Upper lobe of right lung (tissue), 1 donor: Measurements from ENCODE around the gene KANSL1. TPM values are rescaled to one million over a fixed set of nuclear protein-coding genes. Genes with fewer than 3 reads are reported as not detected.
A peak's percentile ranks its signal among the peaks of the same experiment; 100 is the strongest.

ENCODE experiments used
- ATAC-seq: fragments of 200-7000 bp; cut with Tn5 transposase; one replicate; pipeline ENCODE4 v1.9.1; 2020; ENCODE audit warnings: mild to moderate bottlenecking, moderate library complexity
- DNase-seq: peaks from one replicate; pipeline ENCODE4 v3.0.0-alpha.2; 2020
- H3K27ac ChIP-seq: fragments of 200-600 bp; one replicate; pipeline ENCODE4 v1.8.0; 2022
- H3K27me3 ChIP-seq: fragments of 200-600 bp; one replicate; pipeline ENCODE4 v1.8.0; 2022; ENCODE audit warnings: mild to moderate bottlenecking
- H3K36me3 ChIP-seq: fragments of 200-600 bp; one replicate; pipeline ENCODE4 v1.8.0; 2022
- H3K4me1 ChIP-seq: fragments of 200-600 bp; one replicate; pipeline ENCODE4 v1.8.0; 2022
- H3K4me3 ChIP-seq: fragments of 200-600 bp; one replicate; pipeline ENCODE4 v1.8.0; 2022; ENCODE audit warnings: mild to moderate bottlenecking
- H3K9me3 ChIP-seq: fragments of 200-600 bp; one replicate; pipeline ENCODE4 v1.8.0; 2022
- intact Hi-C: fragments of 100-400 bp; cut with DNase I; formaldehyde crosslinking; loops from one replicate; pipeline ENCODE4 v1.11.0; 2022
- total RNA-seq: library from RNA; stranded (reverse); fragmentation: NEBNext Ultra II Directional; extraction: Animal tissue kit (Norgen Biotek cat#: 25700); gene quantifications from one replicate; pipeline ENCODE4 v1.2.1, GENCODE V29; 2021
- TF ChIP-seq, protein P1 (sequence below): fragments of 200-600 bp; IDR thresholded peaks from one replicate; pipeline ENCODE4 v1.8.0; 2022; ENCODE audit warnings: antibody characterized with exemption
- donor health status: DM: no; HTN: yes; CAD: no; lungs with severe emphysema.

KANSL1 gene
- total RNA-seq, 1 donor from 2014 or later, result 69.8 TPM

DNA sequence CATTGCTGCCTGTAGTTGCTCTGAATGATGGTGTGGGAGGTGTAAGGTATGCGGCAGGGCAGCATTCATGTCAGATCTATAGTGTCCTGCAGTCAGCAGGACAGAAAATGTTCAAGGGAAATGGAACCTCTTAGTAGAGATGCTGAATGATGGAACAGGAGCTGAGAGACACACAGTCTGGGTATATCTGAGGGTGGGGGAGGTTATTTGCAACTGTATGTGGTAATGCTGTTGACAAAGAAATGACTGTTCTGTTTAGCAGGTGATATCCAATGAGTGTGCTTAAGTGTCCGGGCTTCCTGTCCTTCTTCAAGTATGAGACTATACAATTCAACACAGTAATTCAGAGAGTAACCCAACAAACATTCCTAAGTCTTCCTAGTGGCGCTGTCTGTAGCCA lies 147.6 kb downstream of the KANSL1 start:
- no peaks in the 10 kb centered on the region for H3K9me3 ChIP-seq
- peaks cover 20% of the 10 kb centered on the region for H3K4me1 ChIP-seq
- ATAC-seq (no peak), DNase-seq (no peak)
- intact Hi-C loops, result loop anchor here (10.0 kb wide), 1 partner anchor 149 kb away; the partner anchor contains the start of gene KANSL1
- no peaks in the 10 kb centered on the region for H3K27me3 ChIP-seq
- no peak overlapping the region for H3K27ac ChIP-seq
- TF ChIP-seq, protein P1, sequence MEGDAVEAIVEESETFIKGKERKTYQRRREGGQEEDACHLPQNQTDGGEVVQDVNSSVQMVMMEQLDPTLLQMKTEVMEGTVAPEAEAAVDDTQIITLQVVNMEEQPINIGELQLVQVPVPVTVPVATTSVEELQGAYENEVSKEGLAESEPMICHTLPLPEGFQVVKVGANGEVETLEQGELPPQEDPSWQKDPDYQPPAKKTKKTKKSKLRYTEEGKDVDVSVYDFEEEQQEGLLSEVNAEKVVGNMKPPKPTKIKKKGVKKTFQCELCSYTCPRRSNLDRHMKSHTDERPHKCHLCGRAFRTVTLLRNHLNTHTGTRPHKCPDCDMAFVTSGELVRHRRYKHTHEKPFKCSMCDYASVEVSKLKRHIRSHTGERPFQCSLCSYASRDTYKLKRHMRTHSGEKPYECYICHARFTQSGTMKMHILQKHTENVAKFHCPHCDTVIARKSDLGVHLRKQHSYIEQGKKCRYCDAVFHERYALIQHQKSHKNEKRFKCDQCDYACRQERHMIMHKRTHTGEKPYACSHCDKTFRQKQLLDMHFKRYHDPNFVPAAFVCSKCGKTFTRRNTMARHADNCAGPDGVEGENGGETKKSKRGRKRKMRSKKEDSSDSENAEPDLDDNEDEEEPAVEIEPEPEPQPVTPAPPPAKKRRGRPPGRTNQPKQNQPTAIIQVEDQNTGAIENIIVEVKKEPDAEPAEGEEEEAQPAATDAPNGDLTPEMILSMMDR, result no peak
- H3K36me3 ChIP-seq, result peaks cover 73% of the 10 kb centered on the region
- no peak overlapping the region for H3K4me3 ChIP-seq

DNA sequence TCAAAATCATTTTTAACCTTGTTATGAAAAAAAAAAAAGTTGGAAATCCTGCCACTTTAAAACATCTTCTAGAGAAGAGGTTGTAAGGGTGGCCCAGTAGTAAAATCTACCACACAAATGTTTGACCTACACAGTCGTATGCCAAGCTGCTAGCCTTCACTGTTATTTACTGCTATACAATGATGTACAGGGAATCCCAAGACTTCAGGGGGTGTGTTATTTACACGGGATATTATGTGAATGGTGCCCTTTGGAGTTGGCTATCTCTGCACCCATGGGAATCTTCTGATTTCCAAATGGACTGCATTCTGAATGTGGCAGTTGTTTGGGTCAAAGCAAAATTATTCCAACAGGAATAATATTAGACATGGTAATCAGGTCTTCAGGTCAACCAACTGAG lies 148.2 kb downstream of the KANSL1 start:
- DNase-seq (no peak), ATAC-seq (no peak)
- Histone ChIP-seq H3K4me3 (no peak overlapping the region), H3K27ac (no peak overlapping the region), H3K9me3 (no peaks in the 10 kb centered on the region), H3K4me1 (peaks cover 20% of the 10 kb centered on the region), H3K36me3 (peaks cover 73% of the 10 kb centered on the region), H3K27me3 (no peaks in the 10 kb centered on the region)
- intact Hi-C loops, result loop anchor here (10.0 kb wide), 1 partner anchor 150 kb away; the partner anchor contains the start of gene KANSL1
- TF ChIP-seq, protein P1, result no peak

DNA sequence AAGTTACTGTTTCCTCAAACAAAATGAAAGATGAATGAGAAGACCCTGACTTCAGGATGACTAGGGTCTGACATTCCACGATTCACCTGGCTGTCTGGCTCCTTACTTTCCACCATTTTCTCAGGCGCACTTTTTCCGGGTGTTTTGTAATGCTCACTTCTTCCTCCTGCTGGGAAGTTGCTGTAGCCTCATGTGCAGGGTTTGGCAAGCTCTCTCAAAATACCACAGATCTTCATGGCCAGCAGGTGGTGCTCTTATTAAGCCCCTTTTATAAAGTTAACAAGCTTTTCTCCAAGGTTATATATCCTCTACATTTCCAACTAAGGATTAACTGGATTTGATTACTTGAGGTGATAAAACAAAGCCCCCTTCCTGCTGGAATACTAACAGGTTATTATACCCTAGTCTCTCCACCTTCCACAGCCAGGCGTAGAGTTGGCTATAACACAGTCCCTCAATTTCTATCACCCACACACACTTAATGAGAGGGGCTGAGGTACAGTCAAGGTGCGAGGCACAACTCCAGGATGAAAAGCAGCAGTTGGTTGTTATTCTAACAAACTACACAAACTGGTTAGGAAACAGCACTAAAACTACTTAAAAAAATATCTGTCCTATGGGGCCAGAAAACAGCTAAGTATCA lies 148.8 kb downstream of the KANSL1 start:
- H3K27ac ChIP-seq, result peak overlapping the region; percentile 75
- H3K4me1 ChIP-seq, result peaks cover 20% of the 10 kb centered on the region
- DNase-seq (no peak), ATAC-seq (peak; percentile 93)
- peaks cover 72% of the 10 kb centered on the region for H3K36me3 ChIP-seq
- H3K9me3 ChIP-seq, result no peaks in the 10 kb centered on the region
- no peak overlapping the region for H3K4me3 ChIP-seq
- no peaks in the 10 kb centered on the region for H3K27me3 ChIP-seq
- TF ChIP-seq, protein P1, result peak; percentile 87
- intact Hi-C loops, result loop anchor here (10.0 kb wide), 1 partner anchor 150 kb away; the partner anchor contains the start of gene KANSL1

DNA sequence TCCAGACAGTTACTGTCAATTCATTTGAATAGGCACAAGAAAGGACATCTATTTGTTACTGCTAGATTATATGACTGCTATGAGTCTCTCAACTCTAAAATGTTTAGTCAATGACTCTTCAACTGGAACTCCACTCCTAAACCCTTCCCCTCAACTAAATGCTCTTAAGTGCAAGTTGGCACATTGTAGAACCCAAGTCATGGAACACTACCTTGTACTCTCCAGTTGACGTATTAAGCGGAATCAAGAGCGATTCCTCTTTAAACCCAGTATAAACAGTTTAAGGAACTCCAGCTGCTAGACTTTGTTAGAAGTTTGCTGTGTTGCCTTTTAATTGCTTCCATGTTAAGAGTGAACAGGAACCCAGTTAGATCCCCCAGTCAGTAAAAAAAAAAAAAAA lies 149.6 kb downstream of the KANSL1 start:
- Histone ChIP-seq H3K4me1 (peaks cover 20% of the 10 kb centered on the region), H3K36me3 (peaks cover 72% of the 10 kb centered on the region), H3K27ac (peak overlapping the region; percentile 75)

DNA sequence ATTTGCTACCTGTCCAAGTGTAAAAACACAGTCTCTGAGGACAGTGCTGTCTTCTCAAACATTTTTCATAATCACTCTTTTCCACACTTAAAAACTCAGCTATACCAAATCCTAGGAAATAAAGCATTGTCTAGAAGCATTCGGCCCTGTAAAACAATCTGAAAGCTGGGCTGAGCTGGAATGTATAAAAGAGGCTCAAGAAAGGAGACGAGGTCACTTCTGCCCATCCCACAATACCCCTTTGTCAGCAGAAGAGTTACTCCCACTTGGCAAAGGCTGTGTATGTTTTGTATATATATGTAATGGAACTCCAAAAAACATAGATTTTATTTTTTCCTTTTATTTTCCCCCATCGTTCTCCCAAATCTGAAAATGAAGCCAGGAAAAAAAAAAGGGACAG lies 150.3 kb downstream of the KANSL1 start:
- H3K9me3 ChIP-seq, result no peaks in the 10 kb centered on the region
- H3K4me3 ChIP-seq, result no peak overlapping the region
- H3K27ac ChIP-seq, result no peak overlapping the region
- DNase-seq (no peak), ATAC-seq (no peak)
- peaks cover 20% of the 10 kb centered on the region for H3K4me1 ChIP-seq
- TF ChIP-seq, protein P1, result no peak
- H3K27me3 ChIP-seq, result no peaks in the 10 kb centered on the region
- intact Hi-C loops, result loop anchor here (10.0 kb wide), 1 partner anchor 152 kb away; the partner anchor contains the start of gene KANSL1
- H3K36me3 ChIP-seq, result peaks cover 73% of the 10 kb centered on the region

More for the DNA sequence above, 149.6 kb downstream of the KANSL1 start:
- Histone ChIP-seq H3K9me3 (no peaks in the 10 kb centered on the region), H3K27me3 (no peaks in the 10 kb centered on the region), H3K4me3 (no peak overlapping the region)
- TF ChIP-seq, protein P1, result no peak
- DNase-seq, result no peak
- ATAC-seq, result peak; percentile 71
- intact Hi-C loops, result loop anchor here (10.0 kb wide), 1 partner anchor 151 kb away; the partner anchor contains the start of gene KANSL1
